DOHH2 (cell line): Measurements from ENCODE around the gene SUN2.

Source experiments
- H3F3A ChIP-seq: fragments of 200-600 bp; sonication (generic), shearing (Covaris generic); 2 replicates; pipeline ENCODE4 v1.6.0; 2016; ENCODE audit warnings: antibody characterized with exemption, mild to moderate bottlenecking; ENCODE audit not compliant: control insufficient read depth, insufficient read depth
- H3K27ac ChIP-seq: fragments of 200-600 bp; sonication (generic); 2 replicates; pipeline ENCODE4 v1.5.1; 2014; ENCODE audit warnings: low read depth, mild to moderate bottlenecking, low read length, moderate library complexity
- H3K27me3 ChIP-seq: fragments of 200-600 bp; sonication (generic); 2 replicates; pipeline ENCODE4 v1.6.1; 2014; ENCODE audit warnings: mild to moderate bottlenecking, low read length, mixed read lengths; ENCODE audit not compliant: control insufficient read depth
- H3K36me3 ChIP-seq: fragments of 200-600 bp; sonication (generic); 2 replicates; pipeline ENCODE4 v1.6.1; 2014; ENCODE audit warnings: mild to moderate bottlenecking, low read length, moderate library complexity, mixed read lengths; ENCODE audit not compliant: control insufficient read depth
- H3K4me1 ChIP-seq: fragments of 200-600 bp; sonication (generic); 2 replicates; pipeline ENCODE4 v1.6.1; 2014; ENCODE audit warnings: mild to moderate bottlenecking, low read length, mixed read lengths; ENCODE audit not compliant: control insufficient read depth
- H3K4me2 ChIP-seq: fragments of 200-600 bp; sonication (generic); 2 replicates; pipeline ENCODE4 v1.6.0; 2014; ENCODE audit warnings: mild to moderate bottlenecking, low read length, moderate library complexity
- H3K4me3 ChIP-seq: fragments of 200-600 bp; sonication (generic); 2 replicates; pipeline ENCODE4 v1.5.1; 2014; ENCODE audit warnings: mild to moderate bottlenecking, low read length, mixed read lengths
- H3K79me2 ChIP-seq: fragments of 200-600 bp; sonication (generic); 2 replicates; pipeline ENCODE4 v1.6.1; 2014; ENCODE audit warnings: mild to moderate bottlenecking, low read length, mixed read lengths; ENCODE audit not compliant: control insufficient read depth
- H3K9me2 ChIP-seq: fragments of 200-600 bp; sonication (generic); replicated peaks from 2 replicates; pipeline ENCODE4 v1.6.1; 2014; ENCODE audit warnings: mild to moderate bottlenecking, low read length, mixed read lengths; ENCODE audit not compliant: control insufficient read depth
- H3K9me3 ChIP-seq: fragments of 200-600 bp; sonication (generic); 2 replicates; pipeline ENCODE4 v1.6.1; 2014; ENCODE audit warnings: antibody characterized with exemption, low read length, mixed read lengths; ENCODE audit not compliant: control insufficient read depth, insufficient read depth
- H4K20me1 ChIP-seq: fragments of 200-600 bp; sonication (generic); 2 replicates; pipeline ENCODE4 v1.6.0; 2014; ENCODE audit warnings: low read depth, mild to moderate bottlenecking, antibody characterized with exemption, low read length, moderate library complexity; ENCODE audit not compliant: control insufficient read depth, insufficient read depth
- EZH2phosphoT487 ChIP-seq: fragments of 200-600 bp; sonication (generic); IDR thresholded peaks from 2 replicates; pipeline ENCODE4 v1.6.1; 2017; ENCODE audit warnings: borderline replicate concordance, mild to moderate bottlenecking, antibody characterized with exemption, low read length, moderate library complexity, mixed read lengths
- TF ChIP-seq, protein P1 (sequence below): fragments of 200-600 bp; sonication (generic); IDR thresholded peaks from one replicate; pipeline ENCODE4 v1.5.1; 2014; ENCODE audit warnings: antibody characterized with exemption, mild to moderate bottlenecking, low read depth, low read length; ENCODE audit not compliant: poor library complexity, severe bottlenecking

Gene SUN2

DNA sequence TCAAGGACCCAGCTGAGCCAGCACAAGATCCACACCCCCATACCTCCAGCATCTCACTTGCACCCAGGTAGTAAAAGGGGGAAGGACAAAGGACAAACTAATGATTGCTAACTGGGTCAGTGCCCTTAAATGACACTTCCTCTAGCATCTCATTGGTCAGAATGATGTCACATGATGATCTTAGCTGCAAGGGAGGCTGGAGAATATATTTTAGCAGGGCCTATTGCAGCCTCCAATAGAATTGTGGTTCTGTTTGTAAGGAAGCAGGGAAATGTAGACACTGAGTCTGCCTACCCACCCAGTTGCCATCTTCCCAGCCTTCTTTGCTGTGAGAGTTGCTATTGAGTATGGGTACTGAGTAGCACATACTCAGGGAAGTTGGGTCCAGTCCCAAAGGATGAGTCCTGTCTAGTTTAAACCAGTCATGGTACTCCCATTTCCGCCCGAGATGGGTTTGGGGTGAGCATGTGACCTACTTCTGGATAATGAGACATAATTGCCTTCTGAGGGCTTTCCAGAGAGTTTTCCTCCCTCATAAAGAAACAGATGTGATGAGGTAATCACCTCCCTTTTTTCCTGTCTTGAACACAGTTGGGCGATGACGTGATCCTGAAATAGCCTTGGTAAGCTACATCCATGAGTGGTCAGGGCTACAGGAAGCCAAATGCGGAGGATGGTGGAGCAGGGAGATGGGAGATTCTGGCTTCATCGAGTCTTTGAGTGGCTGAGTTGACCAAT, 43.6 kb upstream of the SUN2 start:
- peaks cover 4% of the 10 kb centered on the region for H3K4me1 ChIP-seq
- no peaks in the 10 kb centered on the region for H3K79me2 ChIP-seq
- TF ChIP-seq, protein P1, sequence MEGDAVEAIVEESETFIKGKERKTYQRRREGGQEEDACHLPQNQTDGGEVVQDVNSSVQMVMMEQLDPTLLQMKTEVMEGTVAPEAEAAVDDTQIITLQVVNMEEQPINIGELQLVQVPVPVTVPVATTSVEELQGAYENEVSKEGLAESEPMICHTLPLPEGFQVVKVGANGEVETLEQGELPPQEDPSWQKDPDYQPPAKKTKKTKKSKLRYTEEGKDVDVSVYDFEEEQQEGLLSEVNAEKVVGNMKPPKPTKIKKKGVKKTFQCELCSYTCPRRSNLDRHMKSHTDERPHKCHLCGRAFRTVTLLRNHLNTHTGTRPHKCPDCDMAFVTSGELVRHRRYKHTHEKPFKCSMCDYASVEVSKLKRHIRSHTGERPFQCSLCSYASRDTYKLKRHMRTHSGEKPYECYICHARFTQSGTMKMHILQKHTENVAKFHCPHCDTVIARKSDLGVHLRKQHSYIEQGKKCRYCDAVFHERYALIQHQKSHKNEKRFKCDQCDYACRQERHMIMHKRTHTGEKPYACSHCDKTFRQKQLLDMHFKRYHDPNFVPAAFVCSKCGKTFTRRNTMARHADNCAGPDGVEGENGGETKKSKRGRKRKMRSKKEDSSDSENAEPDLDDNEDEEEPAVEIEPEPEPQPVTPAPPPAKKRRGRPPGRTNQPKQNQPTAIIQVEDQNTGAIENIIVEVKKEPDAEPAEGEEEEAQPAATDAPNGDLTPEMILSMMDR, result no peak
- TF ChIP-seq EZH2phosphoT487, result no peak
- no peaks in the 10 kb centered on the region for H3K36me3 ChIP-seq
- no peak overlapping the region for H3K27ac ChIP-seq
- no peaks in the 10 kb centered on the region for H3K9me2 ChIP-seq
- 0 out of 2 replicates have a peak, but pooled peaks cover 3% of the 10 kb centered on the region for H3K27me3 ChIP-seq
- no peak overlapping the region for H3K4me2 ChIP-seq
- no peak overlapping the region for H3K4me3 ChIP-seq
- peaks cover 8% of the 10 kb centered on the region; the same call in 1 of the 2 replicates for H3K9me3 ChIP-seq
- H4K20me1 ChIP-seq, result no peaks in the 10 kb centered on the region
- no peaks in the 10 kb centered on the region for H3F3A ChIP-seq

DNA sequence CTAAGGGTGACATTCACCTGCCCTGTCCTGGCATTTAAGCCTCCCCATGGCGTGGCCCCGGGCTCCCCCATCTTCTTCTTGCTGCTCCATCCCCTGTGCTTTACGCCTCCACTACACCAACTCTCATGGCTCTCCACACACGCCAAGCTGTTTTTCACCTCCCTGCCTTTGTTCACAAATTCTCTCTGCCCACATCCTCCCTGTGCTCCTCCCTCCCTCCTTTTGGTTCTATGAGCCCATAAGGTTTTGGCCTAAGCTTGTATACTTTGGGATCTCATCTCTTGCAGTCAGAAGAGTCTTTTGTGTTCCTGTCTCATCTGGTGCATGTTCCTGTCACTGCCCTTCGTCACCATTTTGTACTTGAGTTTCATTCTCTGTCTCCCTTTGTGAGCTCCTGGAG, 42.7 kb upstream of the SUN2 start:
- peaks cover 8% of the 10 kb centered on the region; the same call in 1 of the 2 replicates for H3K9me3 ChIP-seq
- H3K36me3 ChIP-seq, result no peaks in the 10 kb centered on the region
- peaks cover 10% of the 10 kb centered on the region for H3K4me1 ChIP-seq
- H3F3A ChIP-seq, result no peaks in the 10 kb centered on the region
- no peaks in the 10 kb centered on the region; the same call in 1 of the 2 replicates for H3K79me2 ChIP-seq
- H3K9me2 ChIP-seq, result no peaks in the 10 kb centered on the region
- 0 out of 2 replicates have a peak, but pooled peaks cover 3% of the 10 kb centered on the region for H3K27me3 ChIP-seq
- H3K4me3 ChIP-seq, result no peak overlapping the region
- no peak overlapping the region for H3K27ac ChIP-seq
- no peak overlapping the region for H3K4me2 ChIP-seq
- TF ChIP-seq, protein P1, result no peak
- no peak for TF ChIP-seq EZH2phosphoT487
- no peaks in the 10 kb centered on the region for H4K20me1 ChIP-seq

DNA sequence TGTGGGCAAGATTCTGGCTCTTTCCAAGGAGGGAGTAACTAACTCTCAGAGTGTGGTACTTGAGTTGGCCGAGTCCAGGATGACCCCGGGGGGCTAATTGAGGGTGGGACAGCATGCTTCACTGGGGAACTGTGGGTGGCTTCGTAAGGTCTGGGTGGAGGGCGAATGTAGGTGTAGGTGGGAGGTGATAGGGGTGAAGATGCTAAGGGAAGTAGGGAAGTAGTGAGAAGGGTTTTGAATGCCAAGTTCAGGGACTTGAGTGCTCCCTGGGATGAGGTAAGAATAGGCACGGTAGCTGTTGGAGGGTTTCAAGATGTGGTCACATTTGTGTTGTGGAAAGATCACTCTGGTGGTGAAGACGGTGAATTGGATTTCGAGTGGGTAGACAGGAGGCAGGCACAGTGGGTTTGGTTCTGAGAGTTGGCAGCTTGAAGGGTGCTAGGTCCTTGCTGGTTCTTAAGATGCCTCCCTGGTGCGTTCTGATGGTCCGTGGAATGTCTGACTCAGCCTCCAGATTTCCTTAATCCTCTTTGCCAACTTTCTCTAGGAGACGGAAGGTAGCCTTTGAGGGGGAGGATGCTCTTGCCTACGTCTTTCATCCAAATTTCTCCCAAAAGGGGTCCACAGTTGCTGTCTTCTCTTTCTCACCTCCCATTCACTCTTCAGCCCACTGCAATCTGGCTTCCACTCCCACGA, 40.6 kb upstream of the SUN2 start:
- peaks cover 17% of the 10 kb centered on the region for H3K4me1 ChIP-seq
- no peaks in the 10 kb centered on the region for H3K9me2 ChIP-seq
- H3K4me3 ChIP-seq, result no peak overlapping the region
- H3K27me3 ChIP-seq, result 0 out of 2 replicates have a peak, but pooled peaks cover 3% of the 10 kb centered on the region
- no peaks in the 10 kb centered on the region; the same call in 1 of the 2 replicates for H3K79me2 ChIP-seq
- H3K9me3 ChIP-seq, result peaks cover 8% of the 10 kb centered on the region; the same call in 1 of the 2 replicates
- H3K36me3 ChIP-seq, result no peaks in the 10 kb centered on the region
- H3K4me2 ChIP-seq, result no peak overlapping the region
- H3K27ac ChIP-seq, result no peak overlapping the region
- no peaks in the 10 kb centered on the region for H3F3A ChIP-seq
- no peak for TF ChIP-seq EZH2phosphoT487
- TF ChIP-seq, protein P1, result no peak
- no peaks in the 10 kb centered on the region for H4K20me1 ChIP-seq
